Brain microvascular endothelial cell (primary cell): ENCODE data around the gene NUCB1.
"Not testable (repeated sequence)": the region's sequence is repeated elsewhere in the genome, so short reads cannot be mapped to it uniquely, and the experiment has no call there.

Experiments used
- DNase-seq: peaks from one replicate; pipeline ENCODE4 v3.0.0-alpha.2; 2020
- H3K27ac ChIP-seq: fragments of 250-450 bp; sonication (Bioruptor Pico); 2 replicates; pipeline ENCODE4 v1.5.1; 2020; ENCODE audit warnings: mild to moderate bottlenecking, moderate library complexity
- H3K27me3 ChIP-seq: fragments of 250-450 bp; sonication (Bioruptor Pico); replicated peaks from 2 replicates; pipeline ENCODE4 v1.5.1; 2020; ENCODE audit warnings: mild to moderate bottlenecking
- H3K36me3 ChIP-seq: fragments of 250-450 bp; sonication (Bioruptor Pico); replicated peaks from 2 replicates; pipeline ENCODE4 v1.5.1; 2020; ENCODE audit warnings: mild to moderate bottlenecking
- H3K4me3 ChIP-seq: 2 replicates; pipeline ENCODE4 v1.5.1; 2011; ENCODE audit warnings: low read depth, mild to moderate bottlenecking, control low read depth, low read length, moderate library complexity
- CTCF ChIP-seq: IDR thresholded peaks from 2 replicates; pipeline ENCODE4 v1.5.1; 2011; ENCODE audit warnings: low read depth, mild to moderate bottlenecking, moderate library complexity, low read length, control low read depth, inconsistent platforms; ENCODE audit errors: missing control alignments
- in situ Hi-C: cut with HindIII; loops from 2 replicates; pipeline ENCODE4 v1.10.0; 2017; ENCODE audit warnings: low sequenced_read_pairs, low pct_ligation_motif_present

NUCB1 gene

GRCh38 chr19:48918071-48918470 lies 18.0 kb downstream of the NUCB1 start:
- H3K36me3 ChIP-seq: peaks cover 67% of the 10 kb centered on the region
- no peak overlapping the region for H3K27ac ChIP-seq
- DNase-seq: no peak
- H3K4me3 ChIP-seq: no peak overlapping the region
- TF ChIP-seq CTCF: no peak
- H3K27me3 ChIP-seq: no peaks in the 10 kb centered on the region
- in situ Hi-C loops: no loop called here

- in situ Hi-C loops: no loop called here
- Histone ChIP-seq H3K4me3 (no peak overlapping the region), H3K27me3 (no peaks in the 10 kb centered on the region), H3K27ac (no peak overlapping the region), H3K36me3 (peaks cover 62% of the 10 kb centered on the region)
- no peak for DNase-seq
- TF ChIP-seq CTCF: no peak
These were observed 18.7 kb downstream of the NUCB1 start for GRCh38 chr19:48918801-48919247.

- H3K27me3 ChIP-seq, in situ Hi-C loops, H3K27ac ChIP-seq, H3K4me3 ChIP-seq, DNase-seq: not testable (repeated sequence)
- H3K36me3 ChIP-seq: peaks cover 58% of the 10 kb centered on the region
These were observed 19.2 kb downstream of the NUCB1 start for GRCh38 chr19:48919271-48919670.

GRCh38 chr19:48920949-48921348 lies 20.8 kb downstream of the NUCB1 start:
- no peak for DNase-seq
- Histone ChIP-seq H3K27me3 (no peaks in the 10 kb centered on the region), H3K4me3 (no peak overlapping the region), H3K27ac (no peak overlapping the region), H3K36me3 (peaks cover 44% of the 10 kb centered on the region)
- in situ Hi-C loops: no loop called here
- no peak for TF ChIP-seq CTCF

GRCh38 chr19:48921721-48922500 lies 21.8 kb downstream of the NUCB1 start:
- H3K27me3 ChIP-seq: no peaks in the 10 kb centered on the region
- H3K4me3 ChIP-seq: no peak overlapping the region
- peaks cover 38% of the 10 kb centered on the region for H3K36me3 ChIP-seq
- no peak for DNase-seq
- TF ChIP-seq CTCF: no peak
- in situ Hi-C loops: no loop called here
- no peak overlapping the region for H3K27ac ChIP-seq

- peaks cover 38% of the 10 kb centered on the region for H3K36me3 ChIP-seq
- in situ Hi-C loops: no loop called here
These were observed 22.7 kb downstream of the NUCB1 start for GRCh38 chr19:48922548-48923490.

More at GRCh38 chr19:48922548-48923490, 22.7 kb downstream of the NUCB1 start:
- Histone ChIP-seq H3K27me3 (no peaks in the 10 kb centered on the region), H3K27ac (no peak overlapping the region), H3K4me3 (no peak overlapping the region)
- TF ChIP-seq CTCF: no peak
- DNase-seq: no peak
